Measurements from ENCODE around the gene DDX19B. TPM values are rescaled to one million over a fixed set of nuclear protein-coding genes. Genes with fewer than 3 reads are reported as not detected.

Gene DDX19B
- total RNA-seq, 1 donor from 2014 or later = 36.4 TPM

GRCh38 chr16:70378869-70379493 is 80.0 kb downstream of the DDX19B start:
- H3K9me3 Mint-ChIP-seq (ENCODE audit: low read depth) = no peaks in the 10 kb centered on the region
- H3K4me1 Mint-ChIP-seq (ENCODE audit: low read depth) = peaks cover 3% of the 10 kb centered on the region
- H3K27me3 Mint-ChIP-seq = no peaks in the 10 kb centered on the region
- DNase-seq (ENCODE audit: low spot score, unreplicated experiment) = no peak
- peak overlapping the region; percentile 35 for H3K4me3 Mint-ChIP-seq (ENCODE audit: low read depth)
- H3K36me3 Mint-ChIP-seq (ENCODE audit: insufficient read depth) = peaks cover 16% of the 10 kb centered on the region
- H3K27ac Mint-ChIP-seq = no peak overlapping the region
- TF ChIP-seq, protein P1, sequence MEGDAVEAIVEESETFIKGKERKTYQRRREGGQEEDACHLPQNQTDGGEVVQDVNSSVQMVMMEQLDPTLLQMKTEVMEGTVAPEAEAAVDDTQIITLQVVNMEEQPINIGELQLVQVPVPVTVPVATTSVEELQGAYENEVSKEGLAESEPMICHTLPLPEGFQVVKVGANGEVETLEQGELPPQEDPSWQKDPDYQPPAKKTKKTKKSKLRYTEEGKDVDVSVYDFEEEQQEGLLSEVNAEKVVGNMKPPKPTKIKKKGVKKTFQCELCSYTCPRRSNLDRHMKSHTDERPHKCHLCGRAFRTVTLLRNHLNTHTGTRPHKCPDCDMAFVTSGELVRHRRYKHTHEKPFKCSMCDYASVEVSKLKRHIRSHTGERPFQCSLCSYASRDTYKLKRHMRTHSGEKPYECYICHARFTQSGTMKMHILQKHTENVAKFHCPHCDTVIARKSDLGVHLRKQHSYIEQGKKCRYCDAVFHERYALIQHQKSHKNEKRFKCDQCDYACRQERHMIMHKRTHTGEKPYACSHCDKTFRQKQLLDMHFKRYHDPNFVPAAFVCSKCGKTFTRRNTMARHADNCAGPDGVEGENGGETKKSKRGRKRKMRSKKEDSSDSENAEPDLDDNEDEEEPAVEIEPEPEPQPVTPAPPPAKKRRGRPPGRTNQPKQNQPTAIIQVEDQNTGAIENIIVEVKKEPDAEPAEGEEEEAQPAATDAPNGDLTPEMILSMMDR (IDR thresholded peaks at IDR 0.05; ENCODE audit: unreplicated experiment) = no peak

GRCh38 chr16:70380248-70380918 is 81.4 kb downstream of the DDX19B start:
- peak; percentile 30 for DNase-seq (ENCODE audit: low spot score, unreplicated experiment)
- Mint-ChIP-seq H3K27me3 (no peaks in the 10 kb centered on the region), H3K4me1 (ENCODE audit: low read depth) (peaks cover 3% of the 10 kb centered on the region), H3K27ac (peak overlapping the region; percentile 96), H3K4me3 (ENCODE audit: low read depth) (peak overlapping the region; percentile 94), H3K9me3 (ENCODE audit: low read depth) (no peaks in the 10 kb centered on the region), H3K36me3 (ENCODE audit: insufficient read depth) (peaks cover 16% of the 10 kb centered on the region)
- TF ChIP-seq, protein P1 (IDR thresholded peaks at IDR 0.05; ENCODE audit: unreplicated experiment) = no peak

DNA sequence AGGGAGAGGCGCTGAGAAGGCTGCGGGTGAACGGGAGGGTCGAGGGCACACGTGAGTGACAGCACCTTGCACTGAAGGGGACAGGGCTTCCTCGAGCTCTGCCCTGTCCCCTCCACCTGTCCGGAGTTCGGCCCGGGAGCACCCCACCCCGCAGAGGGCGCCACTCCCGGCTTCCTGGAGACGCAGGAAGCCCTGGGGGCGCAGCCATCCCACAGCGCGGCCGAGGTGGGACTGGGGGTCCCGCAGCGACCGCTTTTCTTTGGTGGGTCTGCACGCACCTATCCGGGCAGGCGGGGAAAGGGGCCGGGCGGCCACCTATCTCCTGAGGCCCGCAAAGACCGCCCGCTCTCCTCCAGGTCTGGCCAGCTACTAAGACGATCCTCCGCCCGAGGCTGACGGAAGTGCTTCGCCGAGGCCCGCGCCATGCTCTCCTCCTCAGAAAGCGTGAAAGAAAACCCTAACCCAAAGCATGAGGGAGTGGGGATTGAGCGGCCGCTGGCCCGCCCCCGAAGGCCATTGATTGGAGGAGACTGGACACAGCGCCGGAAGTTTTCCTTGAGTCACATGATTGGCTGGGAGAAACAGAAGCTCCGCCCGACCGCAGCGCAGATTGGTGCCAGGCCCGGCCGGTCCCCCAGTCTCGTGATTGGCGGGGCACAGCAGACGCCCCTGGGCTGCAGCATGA is 82.1 kb downstream of the DDX19B start:
- Mint-ChIP-seq H3K36me3 (ENCODE audit: insufficient read depth) (peaks cover 14% of the 10 kb centered on the region), H3K27me3 (no peaks in the 10 kb centered on the region)
- TF ChIP-seq, protein P1 (IDR thresholded peaks at IDR 0.05; ENCODE audit: unreplicated experiment) = peak; percentile 53

GRCh38 chr16:70381604-70382342 is 82.8 kb downstream of the DDX19B start:
- peaks cover 3% of the 10 kb centered on the region for H3K4me1 Mint-ChIP-seq (ENCODE audit: low read depth)

More for the DNA sequence above, 82.1 kb downstream of the DDX19B start:
- Mint-ChIP-seq H3K4me3 (ENCODE audit: low read depth) (peak overlapping the region; percentile 94), H3K27ac (peak overlapping the region; percentile 96), H3K4me1 (ENCODE audit: low read depth) (peaks cover 3% of the 10 kb centered on the region), H3K9me3 (ENCODE audit: low read depth) (no peaks in the 10 kb centered on the region)
- DNase-seq (ENCODE audit: low spot score, unreplicated experiment) = peak; percentile 92

More at GRCh38 chr16:70381604-70382342, 82.8 kb downstream of the DDX19B start:
- Mint-ChIP-seq H3K9me3 (ENCODE audit: low read depth) (no peaks in the 10 kb centered on the region), H3K27me3 (no peaks in the 10 kb centered on the region), H3K4me3 (ENCODE audit: low read depth) (peak overlapping the region; percentile 94), H3K27ac (peak overlapping the region; percentile 49), H3K36me3 (ENCODE audit: insufficient read depth) (peaks cover 12% of the 10 kb centered on the region)
- peak; percentile 15 for DNase-seq (ENCODE audit: low spot score, unreplicated experiment)
- TF ChIP-seq, protein P1 (IDR thresholded peaks at IDR 0.05; ENCODE audit: unreplicated experiment) = no peak

Measured in progenitor cell of endocrine pancreas (in vitro differentiated cells).